ENCODE measurements around the gene PCK1. TPM values are rescaled to one million over a fixed set of nuclear protein-coding genes. Genes with fewer than 3 reads are reported as not detected.

PCK1 gene
- total and polyA plus RNA-seq, 2 of the 13 experiments (the other 11 are each of a cell fraction or from before 2014, with no cell fraction given), result 6.5 to 12.6 TPM

- TF ChIP-seq MLX (CRISPR knock-in tag; IDR thresholded peaks at IDR 0.05) (no peak; the same call in none of the 2 replicates), ZFP36L1 (CRISPR knock-in tag; IDR thresholded peaks at IDR 0.05) (no peak), ISX (CRISPR knock-in tag; conservative IDR thresholded peaks at IDR 0.05) (no peak), WIZ (CRISPR knock-in tag; IDR thresholded peaks at IDR 0.05) (peak; percentile 78), PBX2 (CRISPR knock-in tag; IDR thresholded peaks at IDR 0.05) (no peak), MYC (CRISPR knock-in tag; IDR thresholded peaks at IDR 0.05; ENCODE audit: borderline replicate concordance) (peak; percentile 44; the same call in 1 of the 2 replicates), POLR2G (IDR thresholded peaks at IDR 0.05; ENCODE audit: low read depth, low read length) (no peak), ERF (CRISPR knock-in tag; IDR thresholded peaks at IDR 0.05) (no peak), ELF3 (CRISPR knock-in tag; IDR thresholded peaks at IDR 0.05) (peak; percentile 51), RBM39 (IDR thresholded peaks at IDR 0.05; ENCODE audit: low read depth, low read length, poor library complexity, severe bottlenecking) (peak; percentile 33), ZNF224 (CRISPR knock-in tag; IDR thresholded peaks at IDR 0.05) (no peak), IRF2 (CRISPR knock-in tag; IDR thresholded peaks at IDR 0.05) (peak; percentile 48; the same call in 1 of the 2 replicates), JUN (CRISPR knock-in tag; IDR thresholded peaks at IDR 0.05) (no peak; the same call in 1 of the 2 replicates), ZSCAN30 (CRISPR knock-in tag; IDR thresholded peaks at IDR 0.05) (no peak), RERE (CRISPR knock-in tag; IDR thresholded peaks at IDR 0.05; ENCODE audit: low read depth) (no peak), RARA (CRISPR knock-in tag; IDR thresholded peaks at IDR 0.05) (peak; percentile 85), ZNF619 (CRISPR knock-in tag; IDR thresholded peaks at IDR 0.05) (no peak)
- TF ChIP-seq, protein P1, sequence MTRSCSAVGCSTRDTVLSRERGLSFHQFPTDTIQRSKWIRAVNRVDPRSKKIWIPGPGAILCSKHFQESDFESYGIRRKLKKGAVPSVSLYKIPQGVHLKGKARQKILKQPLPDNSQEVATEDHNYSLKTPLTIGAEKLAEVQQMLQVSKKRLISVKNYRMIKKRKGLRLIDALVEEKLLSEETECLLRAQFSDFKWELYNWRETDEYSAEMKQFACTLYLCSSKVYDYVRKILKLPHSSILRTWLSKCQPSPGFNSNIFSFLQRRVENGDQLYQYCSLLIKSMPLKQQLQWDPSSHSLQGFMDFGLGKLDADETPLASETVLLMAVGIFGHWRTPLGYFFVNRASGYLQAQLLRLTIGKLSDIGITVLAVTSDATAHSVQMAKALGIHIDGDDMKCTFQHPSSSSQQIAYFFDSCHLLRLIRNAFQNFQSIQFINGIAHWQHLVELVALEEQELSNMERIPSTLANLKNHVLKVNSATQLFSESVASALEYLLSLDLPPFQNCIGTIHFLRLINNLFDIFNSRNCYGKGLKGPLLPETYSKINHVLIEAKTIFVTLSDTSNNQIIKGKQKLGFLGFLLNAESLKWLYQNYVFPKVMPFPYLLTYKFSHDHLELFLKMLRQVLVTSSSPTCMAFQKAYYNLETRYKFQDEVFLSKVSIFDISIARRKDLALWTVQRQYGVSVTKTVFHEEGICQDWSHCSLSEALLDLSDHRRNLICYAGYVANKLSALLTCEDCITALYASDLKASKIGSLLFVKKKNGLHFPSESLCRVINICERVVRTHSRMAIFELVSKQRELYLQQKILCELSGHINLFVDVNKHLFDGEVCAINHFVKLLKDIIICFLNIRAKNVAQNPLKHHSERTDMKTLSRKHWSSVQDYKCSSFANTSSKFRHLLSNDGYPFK (CRISPR knock-in tag; IDR thresholded peaks at IDR 0.05; ENCODE audit: borderline replicate concordance), result 0 out of 2 replicates have a peak, but pooled peaks have one; percentile 25
- TF ChIP-seq, protein P2, sequence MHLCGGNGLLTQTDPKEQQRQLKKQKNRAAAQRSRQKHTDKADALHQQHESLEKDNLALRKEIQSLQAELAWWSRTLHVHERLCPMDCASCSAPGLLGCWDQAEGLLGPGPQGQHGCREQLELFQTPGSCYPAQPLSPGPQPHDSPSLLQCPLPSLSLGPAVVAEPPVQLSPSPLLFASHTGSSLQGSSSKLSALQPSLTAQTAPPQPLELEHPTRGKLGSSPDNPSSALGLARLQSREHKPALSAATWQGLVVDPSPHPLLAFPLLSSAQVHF (CRISPR knock-in tag; IDR thresholded peaks at IDR 0.05), result no peak
These were observed 21.8 kb downstream of the PCK1 start (continued) for GRCh38 chr20:57582432-57583288.
